Measurements from ENCODE around the gene METTL4.

DNA sequence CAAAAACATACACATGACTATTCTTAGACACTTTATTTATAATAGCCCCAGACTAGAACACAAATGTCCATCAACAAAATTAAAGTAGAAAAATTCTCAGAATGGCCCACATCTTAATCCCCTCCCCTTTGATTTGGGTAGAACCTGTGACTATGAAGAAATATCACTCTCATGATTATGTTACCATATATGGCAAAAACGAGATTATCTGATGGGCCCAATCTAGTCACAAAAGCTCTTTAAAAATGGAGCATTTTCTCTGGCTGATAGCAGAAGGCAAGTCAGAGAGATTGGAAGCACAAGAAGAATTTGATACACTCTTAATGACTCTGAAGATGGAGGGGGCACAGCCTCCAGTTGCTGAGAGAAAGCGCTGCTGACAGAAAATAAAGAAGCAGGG is 39.6 kb downstream of the METTL4 start:
- TF ChIP-seq GATA2 (IDR thresholded peaks at IDR 0.05; ENCODE audit: low read depth, low read length) (no peak), GATA3 (IDR thresholded peaks at IDR 0.05; ENCODE audit: low read depth, low read length) (no peak)
